Diencephalon (tissue), 1 donor: ENCODE data around the gene NUDT16. TPM values are rescaled to one million over a fixed set of nuclear protein-coding genes. Genes with fewer than 3 reads are reported as not detected.

Experiments
- total RNA-seq: library from RNA; depleted of rRNA; stranded (reverse); fragments of >200 nt; gene quantifications from one replicate; pipeline ENCODE4 v1.2.3, GENCODE V29; 2014

NUDT16 gene
- total RNA-seq = 15.0 TPM

GRCh38 chr3:131381445-131382291 lies at the start of gene NUDT16:
Gene NUDT16, plus strand, starts transcription at chr3:131381774. Its CDS starts 31 bp downstream, at chr3:131381805.

Other genes with a start within 250 kb of the NUDT16 start
- 116 TPM for gene MRPL3, start 121.2 kb downstream of the NUDT16 start, total RNA-seq